H1 (cell line): ENCODE measurements around the gene RGS4. TPM values are rescaled to one million over a fixed set of nuclear protein-coding genes. Genes with fewer than 3 reads are reported as not detected.
A peak's percentile ranks its signal among the peaks of the same experiment; 100 is the strongest.

ENCODE experiments used
- CTCF ChIA-PET: fragments of 300-600 bp; sonication (Branson Sonifier 250); formaldehyde crosslinking; loops from one replicate; lab custom pipeline; 2021; ENCODE audit not compliant: partially characterized antibody; lab: Charles Lee
- POLR2A ChIA-PET: fragments of 300-600 bp; sonication (Branson Sonifier 250); formaldehyde crosslinking; loops from one replicate; lab custom pipeline; 2021; ENCODE audit warnings: inconsistent platforms; ENCODE audit not compliant: partially characterized antibody; lab: Charles Lee
- DNase-seq, 2 experiments: peaks; one replicate each; pipeline versions ENCODE4 v3.0.0 to v3.0.0-alpha.2; 2010 to 2022; ENCODE audit warnings: low spot score in 2 of 2, low read depth in 1 of 2, mixed read lengths in 1 of 2
- FAIRE-seq: peaks from 2 replicates; lab custom pipeline; 2011; peaks lifted over from hg19 to GRCh38; lab: Jason Lieb, UNC
- H2AFZ ChIP-seq: 2 replicates; pipeline ENCODE4 v1.8.1; 2012; ENCODE audit warnings: low read length, inconsistent platforms
- H2AK5ac ChIP-seq: 2 replicates; pipeline ENCODE4 v1.6.1; 2013; ENCODE audit warnings: low read depth, low read length
- H2BK120ac ChIP-seq: replicated peaks from 2 replicates; pipeline ENCODE3; 2013; ENCODE audit warnings: low read depth, low read length, inconsistent platforms
- H2BK12ac ChIP-seq: 2 replicates; pipeline ENCODE4 v1.6.1; 2013; ENCODE audit warnings: low read depth, low read length
- H2BK15ac ChIP-seq: 2 replicates; pipeline ENCODE4 v1.6.1; 2013; ENCODE audit warnings: low read length
- H2BK20ac ChIP-seq: 2 replicates; pipeline ENCODE4 v1.6.1; 2013; ENCODE audit warnings: low read length
- H2BK5ac ChIP-seq: 2 replicates; pipeline ENCODE4 v1.6.1; 2013; ENCODE audit warnings: low read depth, low read length
- H3K14ac ChIP-seq: 2 replicates; pipeline ENCODE4 v1.6.1; 2013; ENCODE audit warnings: inconsistent platforms; ENCODE audit not compliant: insufficient read length
- H3K18ac ChIP-seq: 2 replicates; pipeline ENCODE4 v1.6.1; 2013; ENCODE audit warnings: low read length; ENCODE audit errors: extremely low read depth
- H3K23ac ChIP-seq: 2 replicates; pipeline ENCODE4 v1.6.1; 2013; ENCODE audit warnings: inconsistent platforms; ENCODE audit not compliant: insufficient read length
- H3K23me2 ChIP-seq: 2 replicates; pipeline ENCODE4 v1.6.1; 2013; ENCODE audit warnings: low read depth, low read length
- H3K27ac ChIP-seq: 2 replicates; pipeline ENCODE4 v1.6.1; 2011; ENCODE audit warnings: low read depth, low read length, inconsistent platforms
- H3K27me3 ChIP-seq, 4 experiments: replicated peaks in 1 of 4; 1 replicate in 1 of 4; 2 replicates in 3 of 4; pipeline versions ENCODE4 v1.6.1 to v1.8.1; 2011 to 2013; ENCODE audit warnings: low read length in 3 of 4, mild to moderate bottlenecking in 3 of 4, inconsistent platforms in 2 of 4, mixed read lengths in 2 of 4, moderate library complexity in 1 of 4; ENCODE audit not compliant: control insufficient read depth in 3 of 4, insufficient read depth in 3 of 4; ENCODE audit errors: extremely low read depth in 1 of 4
- H3K36me3 ChIP-seq, 4 experiments: 2 replicates each; pipeline versions ENCODE4 v1.6.1 to v1.8.1; 2011 to 2013; ENCODE audit warnings: mild to moderate bottlenecking in 4 of 4, low read length in 3 of 4, moderate library complexity in 2 of 4, control low read depth in 1 of 4, inconsistent platforms in 1 of 4; ENCODE audit not compliant: insufficient read depth in 4 of 4, control insufficient read depth in 2 of 4
- H3K4ac ChIP-seq: replicated peaks from 2 replicates; pipeline ENCODE3; 2013; ENCODE audit warnings: low read length, low read depth, mixed read lengths, inconsistent platforms; ENCODE audit not compliant: insufficient read length
- H3K4me1 ChIP-seq, 4 experiments: replicated peaks in 1 of 4; 1 replicate in 1 of 4; 2 replicates in 3 of 4; pipeline versions ENCODE4 v1.6.1 to v1.8.1; 2011 to 2013; ENCODE audit warnings: low read length in 3 of 4, inconsistent platforms in 2 of 4, mixed read lengths in 1 of 4; ENCODE audit not compliant: insufficient read depth in 4 of 4, control insufficient read depth in 3 of 4
- H3K4me2 ChIP-seq, 2 experiments: 2 replicates each; pipeline versions ENCODE4 v1.6.1 to v1.8.1; 2011 to 2013; ENCODE audit warnings: low read depth in 2 of 2, low read length in 2 of 2, control low read depth in 1 of 2, inconsistent platforms in 1 of 2, mild to moderate bottlenecking in 1 of 2; ENCODE audit not compliant: insufficient read depth in 1 of 2
- H3K4me3 ChIP-seq, 4 experiments: fragments of 200-600, 300-600 bp in 1 of 4; sonication (generic), shearing (Covaris generic), sonication (Bioruptor Twin) in 1 of 4; 2 replicates each; pipeline versions ENCODE4 v1.5.1 to v1.8.1; 2011 to 2016; ENCODE audit warnings: low read length in 4 of 4, low read depth in 3 of 4, control low read depth in 2 of 4, inconsistent platforms in 2 of 4, mild to moderate bottlenecking in 2 of 4, mixed read lengths in 1 of 4, moderate library complexity in 1 of 4; ENCODE audit not compliant: insufficient read depth in 2 of 4; ENCODE audit errors: extremely low read depth in 1 of 4
- H3K56ac ChIP-seq: replicated peaks from 2 replicates; pipeline ENCODE3; 2013; ENCODE audit warnings: low read depth, mild to moderate bottlenecking, mixed read lengths, low read length, inconsistent platforms; ENCODE audit not compliant: insufficient read length
- H3K79me1 ChIP-seq: 2 replicates; pipeline ENCODE4 v1.6.1; 2013; ENCODE audit warnings: low read depth, low read length, control low read depth
- H3K79me2 ChIP-seq, 2 experiments: 2 replicates each; pipeline versions ENCODE4 v1.6.1 to v1.8.1; 2012 to 2013; ENCODE audit warnings: low read length in 2 of 2, mild to moderate bottlenecking in 2 of 2, inconsistent platforms in 1 of 2; ENCODE audit not compliant: insufficient read depth in 2 of 2, control insufficient read depth in 1 of 2
- H3K9ac ChIP-seq, 4 experiments: replicated peaks in 1 of 4; 1 replicate in 1 of 4; 2 replicates in 3 of 4; pipeline versions ENCODE4 v1.6.1 to v1.8.1; 2011 to 2013; ENCODE audit warnings: low read depth in 3 of 4, low read length in 3 of 4, control low read depth in 2 of 4, mild to moderate bottlenecking in 2 of 4, moderate library complexity in 2 of 4, inconsistent platforms in 1 of 4; ENCODE audit errors: extremely low read depth in 1 of 4
- H3K9me3 ChIP-seq, 2 experiments: 2 replicates each; pipeline versions ENCODE4 v1.6.1 to v1.8.1; 2012 to 2013; ENCODE audit warnings: mild to moderate bottlenecking in 2 of 2, moderate library complexity in 2 of 2, control low read depth in 1 of 2, inconsistent platforms in 1 of 2, low read depth in 1 of 2, low read length in 1 of 2, mixed read lengths in 1 of 2; ENCODE audit not compliant: insufficient read depth in 2 of 2
- H4K20me1 ChIP-seq, 2 experiments: replicated peaks in 1 of 2; 2 replicates each; pipeline versions ENCODE3 to v1.8.1; 2011 to 2013; ENCODE audit warnings: inconsistent platforms in 2 of 2, low read length in 2 of 2, mild to moderate bottlenecking in 1 of 2; ENCODE audit not compliant: insufficient read depth in 2 of 2, control insufficient read depth in 1 of 2
- H4K5ac ChIP-seq: 2 replicates; pipeline ENCODE4 v1.6.1; 2013; ENCODE audit warnings: low read length, low read depth, mixed read lengths, inconsistent platforms; ENCODE audit not compliant: insufficient read length
- H4K8ac ChIP-seq: 2 replicates; pipeline ENCODE4 v1.8.0; 2013; ENCODE audit warnings: mild to moderate bottlenecking, moderate library complexity, low read length, inconsistent platforms; ENCODE audit not compliant: insufficient read depth; ENCODE audit errors: extremely low read depth
- H4K91ac ChIP-seq: replicated peaks from 2 replicates; pipeline ENCODE3; 2013; ENCODE audit warnings: low read length, mixed read lengths, inconsistent platforms; ENCODE audit not compliant: insufficient read length
- BRCA1 ChIP-seq: IDR thresholded peaks from 2 replicates; pipeline ENCODE4 v1.6.1; 2012; ENCODE audit warnings: low read depth, low read length, improper control_type of control experiment
- CTCF ChIP-seq, 3 experiments: IDR thresholded peaks; 1 replicate in 2 of 3; 2 replicates in 1 of 3; pipeline versions ENCODE4 v1.5.1 to v1.6.1; 2011; ENCODE audit warnings: low read length in 3 of 3, mild to moderate bottlenecking in 3 of 3, inconsistent platforms in 2 of 3, low read depth in 1 of 3, moderate library complexity in 1 of 3; ENCODE audit not compliant: insufficient read depth in 1 of 3; ENCODE audit errors: control extremely low read depth in 1 of 3
- EGR1 ChIP-seq: IDR thresholded peaks from 2 replicates; pipeline ENCODE4 v1.6.1; 2011; ENCODE audit warnings: low read depth, low read length, borderline replicate concordance
- JUND ChIP-seq: IDR thresholded peaks from 2 replicates; pipeline ENCODE4 v1.6.1; 2011; ENCODE audit warnings: mild to moderate bottlenecking, improper control_type of control experiment, low read length
- SAP30 ChIP-seq: fragments of 300-600 bp; sonication (generic); IDR thresholded peaks from 2 replicates; pipeline ENCODE4 v1.7.1; 2012; ENCODE audit warnings: low read length, moderate library complexity, mild to moderate bottlenecking, inconsistent platforms; ENCODE audit not compliant: insufficient read depth, insufficient replicate concordance
- SRF ChIP-seq: IDR thresholded peaks from 2 replicates; pipeline ENCODE4 v1.6.1; 2011; ENCODE audit warnings: mild to moderate bottlenecking, low read depth, low read length, moderate library complexity
- YY1 ChIP-seq: IDR thresholded peaks from 2 replicates; pipeline ENCODE4 v1.6.1; 2011; ENCODE audit warnings: low read depth, mild to moderate bottlenecking, low read length
- ZNF274 ChIP-seq: IDR thresholded peaks from 2 replicates; pipeline ENCODE4 v1.7.0; 2012; ENCODE audit warnings: low read length, borderline replicate concordance; ENCODE audit errors: extremely low read depth
- WGBS, 2 experiments: shearing (Covaris generic) in 1 of 2; methylation state at CpG; one replicate each; pipeline versions ENCODE4 v1.1.6 to v1.1.7; 2013 to 2015; ENCODE audit warnings: low lambda C conversion rate in 2 of 2, mixed read lengths in 2 of 2, inconsistent platforms in 1 of 2, low coverage in 1 of 2, missing lambda C conversion rate in 1 of 2; ENCODE audit not compliant: insufficient replicate concordance in 2 of 2, insufficient coverage in 1 of 2, insufficient read length in 1 of 2; ENCODE audit errors: extremely low coverage in 1 of 2, missing lambda C conversion rate in 1 of 2; 5-methylcytosine and 5-hydroxymethylcytosine counted together
- polyA plus RNA-seq, 7 experiments: library from polyadenylated mRNA; depleted of rRNA in 3 of 7; stranded (reverse) in 5 of 7; unstranded in 2 of 7; fragments of >200 nt in 5 of 7; fragments of 200-250 nt in 2 of 7; gene quantifications; 1 replicate in 5 of 7; 2 replicates in 1 of 7; 4 replicates in 1 of 7; pipeline versions ENCODE4 v1.2.1 to v1.2.3, GENCODE V29; 2011 to 2013; ENCODE audit warnings: missing spikeins in 2 of 7, mixed read lengths in 2 of 7
- total RNA-seq: library from RNA; stranded (reverse); fragmentation: NEBNext Ultra II Directional; extraction: Animal tissue kit (Norgen Biotek cat#: 25700); gene quantifications from 2 replicates; pipeline ENCODE4 v1.2.1, GENCODE V29; 2021

Gene RGS4
- total and polyA plus RNA-seq, 2 of the 8 experiments (the other 6 are each of a cell fraction or from before 2014, with no cell fraction given) = 0.26 to 0.74 TPM

- Histone ChIP-seq H2BK12ac (no peak overlapping the region), H2BK5ac (no peak overlapping the region), H2AFZ (no peak overlapping the region), H3K4me1 (peaks cover 0 to 4% (median under 1%) of the 10 kb centered on the region in 4 experiments; a peak in 1 of 7 replicates), H3K36me3 (no peaks in the 10 kb centered on the region), H4K5ac (no peak overlapping the region), H3K14ac (no peak overlapping the region), H4K20me1 (no peaks in the 10 kb centered on the region), H3K4me2 (peak overlapping the region in 1 of 2 experiments; percentile 28; a peak in 1 of 4 replicates), H3K4me3 (no peak overlapping the region), H3K23ac (no peak overlapping the region), H3K4ac (peak overlapping the region; percentile 19), H2BK15ac (no peak overlapping the region), H3K18ac (no peak overlapping the region), H3K23me2 (no peaks in the 10 kb centered on the region; the same call in 1 of the 2 replicates), H4K91ac (no peak overlapping the region), H3K27ac (no peak overlapping the region), H2AK5ac (no peak overlapping the region)
- POLR2A ChIA-PET = no interaction called here
- 38% methylated on average over 3 of the region's 3 CpGs; no CpG with 5 or more reads in 1 of the 2 experiments for WGBS, 2 experiments
- CTCF ChIA-PET = no interaction called here
- no peak for TF ChIP-seq JUND
- no peak for TF ChIP-seq BRCA1
- TF ChIP-seq SRF = no peak
- TF ChIP-seq EGR1 = no peak
- TF ChIP-seq CTCF (IDR thresholded peaks at IDR 0.05; ENCODE audit: control extremely low read depth in 1 of 3, insufficient read depth in 1 of 3, low read depth in 1 of 3, low read length in 3 of 3) = no peak
- TF ChIP-seq SAP30 = no peak
- no peak for TF ChIP-seq YY1
- no peak for TF ChIP-seq ZNF274
- TF ChIP-seq, all 59 proteins: peak for 0
- H3K79me1 ChIP-seq = no peaks in the 10 kb centered on the region
- H3K9ac ChIP-seq = no peak overlapping the region
- FAIRE-seq (no peak), DNase-seq (no peak)
- no peak overlapping the region for H2BK120ac ChIP-seq
- no peak overlapping the region for H2BK20ac ChIP-seq
- H3K56ac ChIP-seq = no peak overlapping the region
- H3K27me3 ChIP-seq = no peaks in the 10 kb centered on the region
- no peak overlapping the region for H4K8ac ChIP-seq
- no peaks in the 10 kb centered on the region for H3K79me2 ChIP-seq
- H3K9me3 ChIP-seq = no peaks in the 10 kb centered on the region
Measured at GRCh38 chr1:163063610-163064009, 5.6 kb upstream of the RGS4 start.
